KMS-11 (cell line): ENCODE measurements around the gene CRYBA2.

Experiments used
- H2AFZ ChIP-seq: fragments of 200-600 bp; sonication (generic); 2 replicates; pipeline ENCODE4 v1.6.1; 2016; ENCODE audit warnings: antibody characterized with exemption, mixed run types, low read depth
- H3K27ac ChIP-seq: fragments of 200-600 bp; sonication (generic); 2 replicates; pipeline ENCODE4 v1.6.1; 2016; ENCODE audit warnings: mild to moderate bottlenecking, mixed run types
- H3K27me3 ChIP-seq: fragments of 200-600 bp; sonication (generic); 2 replicates; pipeline ENCODE4 v1.6.1; 2017; ENCODE audit warnings: mild to moderate bottlenecking, low read depth, mixed run types, moderate library complexity; ENCODE audit not compliant: insufficient read depth
- H3K36me3 ChIP-seq: fragments of 200-600 bp; sonication (generic); 2 replicates; pipeline ENCODE4 v1.6.1; 2017; ENCODE audit warnings: mild to moderate bottlenecking, mixed run types; ENCODE audit not compliant: insufficient read depth
- H3K4me1 ChIP-seq: fragments of 200-600 bp; sonication (generic); 2 replicates; pipeline ENCODE4 v1.6.1; 2016; ENCODE audit warnings: mild to moderate bottlenecking, low read depth, mixed run types; ENCODE audit not compliant: poor library complexity, severe bottlenecking
- H3K4me2 ChIP-seq: fragments of 200-600 bp; sonication (generic); 2 replicates; pipeline ENCODE4 v1.7.0; 2016; ENCODE audit warnings: mild to moderate bottlenecking, mixed run types
- H3K4me3 ChIP-seq: fragments of 200-600 bp; sonication (generic); IDR thresholded peaks from 2 replicates; pipeline ENCODE4 v1.6.1; 2017; ENCODE audit warnings: low read depth, low read length, mixed read lengths; ENCODE audit not compliant: insufficient read depth
- H3K79me2 ChIP-seq: fragments of 200-600 bp; sonication (generic); 2 replicates; pipeline ENCODE4 v1.6.1; 2016; ENCODE audit warnings: low read depth, mixed run types; ENCODE audit not compliant: insufficient read depth
- H3K9ac ChIP-seq: fragments of 200-600 bp; sonication (generic); 2 replicates; pipeline ENCODE4 v1.6.1; 2016; ENCODE audit warnings: mild to moderate bottlenecking, mixed run types
- H4K20me1 ChIP-seq: fragments of 200-600 bp; sonication (generic); 2 replicates; pipeline ENCODE4 v1.6.1; 2016; ENCODE audit warnings: mild to moderate bottlenecking, mixed run types; ENCODE audit not compliant: insufficient read depth
- TF ChIP-seq, protein P1 (sequence below): fragments of 200-600 bp; sonication (generic); conservative IDR thresholded peaks from 2 replicates; pipeline ENCODE4 v1.6.1; 2017; ENCODE audit warnings: low read depth, mild to moderate bottlenecking, antibody characterized with exemption, low read length, moderate library complexity, mixed read lengths

Gene CRYBA2

DNA sequence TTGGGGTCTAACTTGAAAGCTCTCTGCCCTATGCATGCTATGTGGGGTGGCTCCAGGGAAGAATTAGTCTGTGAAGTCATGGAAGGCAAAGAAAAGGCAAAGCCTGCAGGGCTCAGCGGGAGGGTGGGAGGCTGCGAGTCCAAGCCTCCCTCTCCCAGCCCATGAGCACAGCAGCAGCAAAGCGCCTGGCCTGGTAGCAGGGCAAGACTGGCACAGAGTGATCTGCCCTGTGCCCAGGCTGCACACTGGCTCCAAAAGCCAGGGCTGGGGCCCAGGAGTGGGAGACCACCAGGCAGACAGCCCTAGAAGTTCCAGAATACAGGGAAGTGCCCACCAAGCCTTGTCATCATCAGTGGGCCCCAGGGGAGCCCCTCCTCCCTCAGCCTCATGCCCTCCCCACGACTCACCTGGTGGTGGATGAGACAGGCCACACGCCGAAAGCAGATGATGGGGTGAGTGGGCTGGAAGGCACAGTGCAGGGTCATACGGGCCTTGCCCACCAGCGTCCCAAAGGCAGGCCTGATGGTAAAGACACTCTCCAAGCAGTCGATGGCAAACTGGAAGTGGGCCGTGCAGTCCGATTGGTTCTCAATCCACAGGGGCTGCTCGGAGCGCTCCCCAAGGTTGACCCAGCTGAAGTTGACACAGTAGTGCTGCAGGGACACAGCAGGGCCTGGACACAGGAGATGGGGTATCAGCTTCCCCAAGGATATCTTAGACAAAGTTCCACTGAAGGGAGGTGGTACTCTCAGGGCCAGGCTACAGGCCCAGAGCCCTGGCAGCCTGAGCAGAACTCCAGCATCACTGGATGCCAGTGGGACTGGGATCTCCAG lies 36.0 kb upstream of the CRYBA2 start:
- no peak overlapping the region for H3K4me3 ChIP-seq
- H3K27me3 ChIP-seq: peaks cover 64% of the 10 kb centered on the region
- H3K36me3 ChIP-seq: no peaks in the 10 kb centered on the region
- H2AFZ ChIP-seq: no peak overlapping the region
- no peaks in the 10 kb centered on the region for H3K79me2 ChIP-seq
- H3K4me1 ChIP-seq: no peaks in the 10 kb centered on the region
- TF ChIP-seq, protein P1, sequence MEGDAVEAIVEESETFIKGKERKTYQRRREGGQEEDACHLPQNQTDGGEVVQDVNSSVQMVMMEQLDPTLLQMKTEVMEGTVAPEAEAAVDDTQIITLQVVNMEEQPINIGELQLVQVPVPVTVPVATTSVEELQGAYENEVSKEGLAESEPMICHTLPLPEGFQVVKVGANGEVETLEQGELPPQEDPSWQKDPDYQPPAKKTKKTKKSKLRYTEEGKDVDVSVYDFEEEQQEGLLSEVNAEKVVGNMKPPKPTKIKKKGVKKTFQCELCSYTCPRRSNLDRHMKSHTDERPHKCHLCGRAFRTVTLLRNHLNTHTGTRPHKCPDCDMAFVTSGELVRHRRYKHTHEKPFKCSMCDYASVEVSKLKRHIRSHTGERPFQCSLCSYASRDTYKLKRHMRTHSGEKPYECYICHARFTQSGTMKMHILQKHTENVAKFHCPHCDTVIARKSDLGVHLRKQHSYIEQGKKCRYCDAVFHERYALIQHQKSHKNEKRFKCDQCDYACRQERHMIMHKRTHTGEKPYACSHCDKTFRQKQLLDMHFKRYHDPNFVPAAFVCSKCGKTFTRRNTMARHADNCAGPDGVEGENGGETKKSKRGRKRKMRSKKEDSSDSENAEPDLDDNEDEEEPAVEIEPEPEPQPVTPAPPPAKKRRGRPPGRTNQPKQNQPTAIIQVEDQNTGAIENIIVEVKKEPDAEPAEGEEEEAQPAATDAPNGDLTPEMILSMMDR: no peak
- H3K9ac ChIP-seq: no peak overlapping the region
- no peak overlapping the region for H3K4me2 ChIP-seq
- no peak overlapping the region for H3K27ac ChIP-seq
- no peaks in the 10 kb centered on the region for H4K20me1 ChIP-seq

DNA sequence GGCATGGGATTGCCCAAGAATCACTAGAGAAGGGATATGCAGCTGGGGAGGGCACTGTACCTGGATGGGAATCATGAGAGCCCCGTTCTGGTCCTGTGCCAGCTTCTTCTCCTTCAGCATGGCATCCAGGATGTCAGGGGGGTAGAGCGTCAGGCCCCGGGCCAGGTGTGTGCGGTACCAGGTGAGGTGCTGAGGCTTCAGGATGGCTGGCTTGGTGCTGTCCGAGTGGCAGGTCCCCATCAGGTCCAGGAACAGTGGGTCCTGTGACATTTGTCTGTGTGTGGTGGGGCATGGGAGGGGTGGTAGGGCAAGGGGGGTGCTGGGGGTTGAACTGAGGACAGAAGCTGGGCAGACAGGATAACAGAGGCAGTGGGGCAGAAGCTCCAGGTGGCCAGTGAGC lies 34.9 kb upstream of the CRYBA2 start:
- no peak overlapping the region for H2AFZ ChIP-seq
- H3K79me2 ChIP-seq: no peaks in the 10 kb centered on the region
- no peaks in the 10 kb centered on the region for H4K20me1 ChIP-seq
- H3K36me3 ChIP-seq: no peaks in the 10 kb centered on the region
- H3K27ac ChIP-seq: no peak overlapping the region
- no peak overlapping the region for H3K4me2 ChIP-seq
- TF ChIP-seq, protein P1: no peak
- peaks cover 56% of the 10 kb centered on the region for H3K27me3 ChIP-seq
- no peak overlapping the region for H3K4me3 ChIP-seq
- H3K9ac ChIP-seq: no peak overlapping the region
- H3K4me1 ChIP-seq: no peaks in the 10 kb centered on the region

DNA sequence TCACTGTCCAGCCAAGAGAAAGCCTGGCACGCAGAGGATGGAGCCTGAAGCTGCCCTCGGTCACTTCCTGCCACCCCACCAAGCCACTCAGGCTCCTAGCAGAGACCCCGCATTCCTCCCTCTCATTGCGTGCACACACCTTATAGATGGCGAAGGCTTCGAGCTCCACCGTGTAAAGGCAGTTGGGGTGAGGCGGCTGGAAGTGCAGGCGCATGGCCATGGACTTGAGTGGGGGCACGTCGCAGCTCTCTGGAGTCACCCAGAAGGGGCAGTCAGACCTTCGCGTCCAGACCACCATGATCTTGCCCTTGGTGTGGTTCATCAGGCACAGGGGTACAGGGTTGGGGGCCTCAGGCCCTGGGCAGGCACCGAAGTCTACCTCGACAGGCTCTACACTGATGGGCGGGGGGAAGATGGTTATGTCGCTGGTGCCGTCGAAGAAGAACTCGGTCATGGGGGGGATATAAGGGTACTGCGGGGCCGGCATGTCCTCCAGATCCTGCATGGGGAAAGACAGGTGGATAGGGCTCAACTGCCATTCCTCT lies 34.4 kb upstream of the CRYBA2 start:
- Histone ChIP-seq H3K4me3 (no peak overlapping the region), H3K4me1 (no peaks in the 10 kb centered on the region), H3K79me2 (no peaks in the 10 kb centered on the region), H2AFZ (no peak overlapping the region), H3K27ac (no peak overlapping the region), H3K36me3 (no peaks in the 10 kb centered on the region), H3K4me2 (no peak overlapping the region), H3K27me3 (peaks cover 51% of the 10 kb centered on the region), H4K20me1 (no peaks in the 10 kb centered on the region), H3K9ac (no peak overlapping the region)
- TF ChIP-seq, protein P1: no peak

DNA sequence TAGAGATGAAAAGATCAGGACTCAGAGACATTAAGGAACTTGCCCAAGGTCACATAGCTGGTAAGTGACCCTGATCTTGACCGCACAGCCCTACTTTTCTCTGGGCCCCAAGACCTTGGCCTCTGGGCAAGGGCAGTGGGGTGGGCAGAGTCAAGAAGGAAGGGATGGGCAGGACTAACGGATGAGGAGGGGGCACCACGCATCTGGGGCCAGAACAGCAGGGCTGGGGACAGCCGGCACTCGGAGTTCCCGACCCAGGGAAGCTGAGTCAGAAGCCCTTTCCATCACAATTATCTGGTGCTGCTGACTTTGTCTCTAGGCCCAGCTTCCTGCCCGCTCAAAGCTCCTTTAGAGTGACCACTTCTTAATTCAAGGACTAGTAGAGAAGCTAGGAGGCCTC lies 33.7 kb upstream of the CRYBA2 start:
- H2AFZ ChIP-seq: no peak overlapping the region
- H3K4me1 ChIP-seq: no peaks in the 10 kb centered on the region
- H3K27ac ChIP-seq: no peak overlapping the region
- H3K4me3 ChIP-seq: no peak overlapping the region
- H3K36me3 ChIP-seq: no peaks in the 10 kb centered on the region
- no peaks in the 10 kb centered on the region for H3K79me2 ChIP-seq
- TF ChIP-seq, protein P1: no peak
- no peak overlapping the region for H3K9ac ChIP-seq
- H4K20me1 ChIP-seq: no peaks in the 10 kb centered on the region
- peaks cover 50% of the 10 kb centered on the region for H3K27me3 ChIP-seq
- no peak overlapping the region for H3K4me2 ChIP-seq
